OCI-LY7 (cell line): ENCODE measurements around the gene RAB40C. TPM values are rescaled to one million over a fixed set of nuclear protein-coding genes. Genes with fewer than 3 reads are reported as not detected.
A peak's percentile ranks its signal among the peaks of the same experiment; 100 is the strongest.

Source experiments
- BruUV-seq: library from RNA; stranded (reverse); fragments of 400-500 nt; replicated peaks from 2 replicates; lab custom pipeline; 2021; lab: Mats Ljungman, UMichigan
- CTCF ChIA-PET: fragments of 300-600 bp; sonication (Branson Sonifier 250); formaldehyde crosslinking; loops from one replicate; lab custom pipeline; 2022; ENCODE audit warnings: antibody characterized with exemption; ENCODE audit not compliant: unreplicated experiment; lab: Charles Lee
- POLR2A ChIA-PET: fragments of 300-600 bp; sonication (Branson Sonifier 250); formaldehyde crosslinking; loops from one replicate; lab custom pipeline; 2022; ENCODE audit warnings: antibody characterized with exemption; lab: Charles Lee
- DNase-seq: peaks from one replicate; pipeline ENCODE4 v3.0.0-alpha.2; 2015; ENCODE audit warnings: low spot score
- H2AFZ ChIP-seq: fragments of 200-600 bp; sonication (generic), shearing (Covaris generic); 2 replicates; pipeline ENCODE4 v1.6.1; 2014; ENCODE audit warnings: mild to moderate bottlenecking, antibody characterized with exemption, low read length, moderate library complexity
- H3K27ac ChIP-seq: fragments of 200-600 bp; sonication (generic); 2 replicates; pipeline ENCODE4 v1.5.1; 2014; ENCODE audit warnings: mixed run types, low read depth, mild to moderate bottlenecking, moderate library complexity, low read length, inconsistent platforms; ENCODE audit not compliant: poor library complexity, severe bottlenecking
- H3K36me3 ChIP-seq: fragments of 200-600 bp; sonication (generic); 2 replicates; pipeline ENCODE4 v1.6.1; 2014; ENCODE audit warnings: mild to moderate bottlenecking, antibody characterized with exemption, low read length, moderate library complexity, mixed read lengths; ENCODE audit not compliant: insufficient read depth
- H3K4me1 ChIP-seq: fragments of 200-600 bp; sonication (generic); 2 replicates; pipeline ENCODE4 v1.5.1; 2014; ENCODE audit warnings: mild to moderate bottlenecking, low read length; ENCODE audit not compliant: insufficient read depth, poor library complexity, severe bottlenecking
- H3K4me2 ChIP-seq: fragments of 200-600 bp; sonication (generic); 2 replicates; pipeline ENCODE4 v1.6.1; 2014; ENCODE audit warnings: mild to moderate bottlenecking, low read length
- H3K4me3 ChIP-seq: fragments of 200-600 bp; sonication (generic); 2 replicates; pipeline ENCODE4 v1.5.1; 2014; ENCODE audit warnings: mild to moderate bottlenecking, low read depth, low read length; ENCODE audit not compliant: poor library complexity, severe bottlenecking
- H3K79me2 ChIP-seq: fragments of 200-600 bp; sonication (generic); 2 replicates; pipeline ENCODE4 v1.6.1; 2016; ENCODE audit warnings: low read depth, mild to moderate bottlenecking, low read length, moderate library complexity, mixed read lengths; ENCODE audit not compliant: insufficient read depth
- H3K9me2 ChIP-seq: fragments of 200-600 bp; sonication (generic); 2 replicates; pipeline ENCODE4 v1.6.1; 2016; ENCODE audit warnings: mild to moderate bottlenecking, low read length, mixed read lengths; ENCODE audit not compliant: insufficient read depth
- H3K9me3 ChIP-seq: fragments of 200-600 bp; sonication (generic); 2 replicates; pipeline ENCODE4 v1.6.1; 2014; ENCODE audit warnings: mild to moderate bottlenecking, mixed run types, low read length, mixed read lengths
- H4K20me1 ChIP-seq: fragments of 200-600 bp; sonication (generic); 2 replicates; pipeline ENCODE4 v1.6.1; 2014; ENCODE audit warnings: mild to moderate bottlenecking, antibody characterized with exemption, low read length, moderate library complexity, mixed read lengths; ENCODE audit not compliant: insufficient read depth
- EZH2phosphoT487 ChIP-seq: fragments of 200-600 bp; sonication (generic); IDR thresholded peaks from 2 replicates; pipeline ENCODE4 v1.6.1; 2018; ENCODE audit warnings: low read depth, borderline replicate concordance, mild to moderate bottlenecking, mixed run types, antibody characterized with exemption, low read length, moderate library complexity, mixed read lengths
- intact Hi-C: fragments of 100-400 bp; cut with micrococcal nuclease; formaldehyde crosslinking; loops from one replicate; pipeline ENCODE4 v1.10.0; 2022; ENCODE audit not compliant: unreplicated experiment
- microRNA-seq: library from miRNA; unstranded; fragments of <30 nt; microRNA quantifications from one replicate; pipeline ENCODE4 v1.2.0, GENCODE V29; 2022; ENCODE audit warnings: borderline replicate concordance
- small RNA-seq: library from RNA; depleted of rRNA; stranded (forward); fragments of <200 nt; gene quantifications from one replicate; pipeline ENCODE3, GENCODE V24; 2014
- total RNA-seq, 2 experiments: library from RNA; depleted of rRNA in 1 of 2; stranded (reverse); fragments of >200 nt in 1 of 2; shearing (Covaris generic) in 1 of 2; gene quantifications; 2 replicates each; pipeline ENCODE4 v1.2.3, GENCODE V29; 2014 to 2022

RAB40C gene
- total RNA-seq, 2 experiments from 2014 or later = 19.3 to 20.9 TPM

GRCh38 chr16:678209-678857, 88.5 kb downstream of the RAB40C start:
- intact Hi-C loops = no loop called here
- CTCF ChIA-PET = interaction anchor here (0.6 kb wide), 1 partner anchor 110 kb away, joined by 3 read pairs; no protein-coding TSS in a partner anchor
- POLR2A ChIA-PET = interaction anchor here (1.2 kb wide), 1 partner anchor 8 kb away, joined by 4 read pairs; no protein-coding TSS in a partner anchor
- TF ChIP-seq EZH2phosphoT487 = no peak
- Histone ChIP-seq H3K4me3 (no peak overlapping the region), H3K9me3 (no peaks in the 10 kb centered on the region), H3K4me2 (no peak overlapping the region), H4K20me1 (peaks cover 5% of the 10 kb centered on the region; the same call in 1 of the 2 replicates), H3K9me2 (no peaks in the 10 kb centered on the region), H3K4me1 (peaks cover 31% of the 10 kb centered on the region), H2AFZ (no peak overlapping the region), H3K36me3 (peaks cover 32% of the 10 kb centered on the region), H3K27ac (no peak overlapping the region), H3K79me2 (peaks cover 20% of the 10 kb centered on the region; the same call in 1 of the 2 replicates)
- no TSS peak for BruUV-seq
- no peak for DNase-seq

Small RNA genes lying within 50 kb of the gene (microRNA-seq; reads per million reads assigned to microRNA genes)
- 7.6 reads per million, percentile 5 among the genes with 10 or more reads in this experiment for gene MIR3176

Small RNA genes lying within 50 kb of the gene (small RNA-seq; reads per million reads assigned to genes)
- not detected for gene MIR3176
- gene Z98883.1 = not detected

Other genes starting within 250 kb of the RAB40C start
- 30.3 and 30.6 TPM in 2 replicates for gene AXIN1, start 237.3 kb upstream of the RAB40C start, total RNA-seq (2014; rRNA removed; shearing (Covaris generic))
- 29.0 and 29.8 TPM in 2 replicates for gene AXIN1, start 237.3 kb upstream of the RAB40C start, total RNA-seq (2022)
- gene MRPL28, start 219.5 kb upstream of the RAB40C start, total RNA-seq (2014; rRNA removed; shearing (Covaris generic)) = 113 and 134 TPM in 2 replicates
- gene MRPL28, start 219.5 kb upstream of the RAB40C start, total RNA-seq (2022) = 78.1 and 84.6 TPM in 2 replicates
- gene PGAP6, start 208.1 kb upstream of the RAB40C start, total RNA-seq (2014; rRNA removed; shearing (Covaris generic)) = 40.1 and 50.6 TPM in 2 replicates
- 34.3 and 41.2 TPM in 2 replicates for gene PGAP6, start 208.1 kb upstream of the RAB40C start, total RNA-seq (2022)
- 25.0 and 28.3 TPM in 2 replicates for gene NME4, start 192.9 kb upstream of the RAB40C start, total RNA-seq (2014; rRNA removed; shearing (Covaris generic))
- 24.3 and 25.0 TPM in 2 replicates for gene NME4, start 192.9 kb upstream of the RAB40C start, total RNA-seq (2022)
- gene DECR2, start 188.2 kb upstream of the RAB40C start, total RNA-seq (2014; rRNA removed; shearing (Covaris generic)) = 7.5 and 8.0 TPM in 2 replicates
- 14.4 and 15.9 TPM in 2 replicates for gene DECR2, start 188.2 kb upstream of the RAB40C start, total RNA-seq (2022)
- gene RAB11FIP3, start 164.4 kb upstream of the RAB40C start, total RNA-seq (2014; rRNA removed; shearing (Covaris generic)) = 29.0 and 29.9 TPM in 2 replicates
- gene RAB11FIP3, start 164.4 kb upstream of the RAB40C start, total RNA-seq (2022) = 47.5 and 51.2 TPM in 2 replicates
- 23.1 and 32.9 TPM in 2 replicates for gene CAPN15, start 62.4 kb upstream of the RAB40C start, total RNA-seq (2014; rRNA removed; shearing (Covaris generic))
- 43.9 and 54.0 TPM in 2 replicates for gene CAPN15, start 62.4 kb upstream of the RAB40C start, total RNA-seq (2022)
- gene PRR35, start 29.7 kb upstream of the RAB40C start, total RNA-seq (2014; rRNA removed; shearing (Covaris generic)) = not detected in 2 replicates
- not detected in 2 replicates for gene PRR35, start 29.7 kb upstream of the RAB40C start, total RNA-seq (2022)
- 3.7 and 4.2 TPM in 2 replicates for gene NHLRC4, start 23.1 kb upstream of the RAB40C start, total RNA-seq (2014; rRNA removed; shearing (Covaris generic))
- gene NHLRC4, start 23.1 kb upstream of the RAB40C start, total RNA-seq (2022) = 2.5 and 2.6 TPM in 2 replicates
- 32.3 and 39.0 TPM in 2 replicates for gene PIGQ, start 20.1 kb upstream of the RAB40C start, total RNA-seq (2014; rRNA removed; shearing (Covaris generic))
- 51.4 and 54.2 TPM in 2 replicates for gene PIGQ, start 20.1 kb upstream of the RAB40C start, total RNA-seq (2022)
- 0.46 and 0.47 TPM in 2 replicates for gene WFIKKN1, start 40.9 kb downstream of the RAB40C start, total RNA-seq (2014; rRNA removed; shearing (Covaris generic))
- gene WFIKKN1, start 40.9 kb downstream of the RAB40C start, total RNA-seq (2022) = 0.81 and 1.2 TPM in 2 replicates
- 135 and 152 TPM in 2 replicates for gene METTL26, start 46.2 kb downstream of the RAB40C start, total RNA-seq (2014; rRNA removed; shearing (Covaris generic))
- 83.9 and 99.0 TPM in 2 replicates for gene METTL26, start 46.2 kb downstream of the RAB40C start, total RNA-seq (2022)
- 62.8 and 63.2 TPM in 2 replicates for gene MCRIP2, start 51.8 kb downstream of the RAB40C start, total RNA-seq (2014; rRNA removed; shearing (Covaris generic))
- gene MCRIP2, start 51.8 kb downstream of the RAB40C start, total RNA-seq (2022) = 47.8 and 64.1 TPM in 2 replicates
- 77.6 and 110 TPM in 2 replicates for gene WDR90, start 59.3 kb downstream of the RAB40C start, total RNA-seq (2014; rRNA removed; shearing (Covaris generic))
- 143 and 153 TPM in 2 replicates for gene WDR90, start 59.3 kb downstream of the RAB40C start, total RNA-seq (2022)
- 129 and 136 TPM in 2 replicates for gene RHOT2, start 78.1 kb downstream of the RAB40C start, total RNA-seq (2014; rRNA removed; shearing (Covaris generic))
- 129 and 133 TPM in 2 replicates for gene RHOT2, start 78.1 kb downstream of the RAB40C start, total RNA-seq (2022)
- gene RHBDL1, start 85.6 kb downstream of the RAB40C start, total RNA-seq (2014; rRNA removed; shearing (Covaris generic)) = 3.8 and 4.2 TPM in 2 replicates
- 3.6 and 4.2 TPM in 2 replicates for gene RHBDL1, start 85.6 kb downstream of the RAB40C start, total RNA-seq (2022)
- 85.5 and 111 TPM in 2 replicates for gene STUB1, start 90.3 kb downstream of the RAB40C start, total RNA-seq (2014; rRNA removed; shearing (Covaris generic))
- 72.4 and 78.6 TPM in 2 replicates for gene STUB1, start 90.3 kb downstream of the RAB40C start, total RNA-seq (2022)
- gene JMJD8, start 94.3 kb downstream of the RAB40C start, total RNA-seq (2014; rRNA removed; shearing (Covaris generic)) = 70.6 and 82.3 TPM in 2 replicates
- gene JMJD8, start 94.3 kb downstream of the RAB40C start, total RNA-seq (2022) = 46.8 and 48.7 TPM in 2 replicates
- 10.3 and 11.6 TPM in 2 replicates for gene WDR24, start 100.3 kb downstream of the RAB40C start, total RNA-seq (2014; rRNA removed; shearing (Covaris generic))
- 24.0 and 28.9 TPM in 2 replicates for gene WDR24, start 100.3 kb downstream of the RAB40C start, total RNA-seq (2022)
- gene FBXL16, start 115.7 kb downstream of the RAB40C start, total RNA-seq (2014; rRNA removed; shearing (Covaris generic)) = 0.16 and 0.28 TPM in 2 replicates
- gene FBXL16, start 115.7 kb downstream of the RAB40C start, total RNA-seq (2022) = 0.42 and 0.52 TPM in 2 replicates
- 9.5 and 15.9 TPM in 2 replicates for gene METRN, start 125.1 kb downstream of the RAB40C start, total RNA-seq (2014; rRNA removed; shearing (Covaris generic))
- gene METRN, start 125.1 kb downstream of the RAB40C start, total RNA-seq (2022) = 12.2 and 14.4 TPM in 2 replicates
- 44.8 and 51.3 TPM in 2 replicates for gene ANTKMT, start 131.1 kb downstream of the RAB40C start, total RNA-seq (2014; rRNA removed; shearing (Covaris generic))
- 45.5 and 46.5 TPM in 2 replicates for gene ANTKMT, start 131.1 kb downstream of the RAB40C start, total RNA-seq (2022)
- gene CCDC78, start 136.4 kb downstream of the RAB40C start, total RNA-seq (2014; rRNA removed; shearing (Covaris generic)) = 25.8 and 35.9 TPM in 2 replicates
- gene CCDC78, start 136.4 kb downstream of the RAB40C start, total RNA-seq (2022) = 52.6 and 57.9 TPM in 2 replicates
- gene HAGHL, start 137.0 kb downstream of the RAB40C start, total RNA-seq (2014; rRNA removed; shearing (Covaris generic)) = 28.1 and 30.8 TPM in 2 replicates
- 56.3 and 57.9 TPM in 2 replicates for gene HAGHL, start 137.0 kb downstream of the RAB40C start, total RNA-seq (2022)
- gene CIAO3, start 150.9 kb downstream of the RAB40C start, total RNA-seq (2014; rRNA removed; shearing (Covaris generic)) = 142 and 169 TPM in 2 replicates
- gene CIAO3, start 150.9 kb downstream of the RAB40C start, total RNA-seq (2022) = 156 and 173 TPM in 2 replicates
- gene MSLN, start 170.7 kb downstream of the RAB40C start, total RNA-seq (2014; rRNA removed; shearing (Covaris generic)) = 0.13 TPM in 1 of 2 replicates, not detected in the other
- gene MSLN, start 170.7 kb downstream of the RAB40C start, total RNA-seq (2022) = 0.30 and 0.44 TPM in 2 replicates
- gene RPUSD1, start 198.3 kb downstream of the RAB40C start, total RNA-seq (2014; rRNA removed; shearing (Covaris generic)) = 51.4 and 64.1 TPM in 2 replicates
- 42.1 and 48.6 TPM in 2 replicates for gene RPUSD1, start 198.3 kb downstream of the RAB40C start, total RNA-seq (2022)
- 98.9 and 125 TPM in 2 replicates for gene CHTF18, start 198.6 kb downstream of the RAB40C start, total RNA-seq (2014; rRNA removed; shearing (Covaris generic))
- 145 and 146 TPM in 2 replicates for gene CHTF18, start 198.6 kb downstream of the RAB40C start, total RNA-seq (2022)
- gene GNG13, start 210.7 kb downstream of the RAB40C start, total RNA-seq (2014; rRNA removed; shearing (Covaris generic)) = not detected in 2 replicates
- gene GNG13, start 210.7 kb downstream of the RAB40C start, total RNA-seq (2022) = not detected in 2 replicates